Measurements from ENCODE around the gene PCDHGA6.
"Not testable (repeated sequence)": the region's sequence is repeated elsewhere in the genome, so short reads cannot be mapped to it uniquely, and the experiment has no call there.

The PCDHGA6 gene

DNA sequence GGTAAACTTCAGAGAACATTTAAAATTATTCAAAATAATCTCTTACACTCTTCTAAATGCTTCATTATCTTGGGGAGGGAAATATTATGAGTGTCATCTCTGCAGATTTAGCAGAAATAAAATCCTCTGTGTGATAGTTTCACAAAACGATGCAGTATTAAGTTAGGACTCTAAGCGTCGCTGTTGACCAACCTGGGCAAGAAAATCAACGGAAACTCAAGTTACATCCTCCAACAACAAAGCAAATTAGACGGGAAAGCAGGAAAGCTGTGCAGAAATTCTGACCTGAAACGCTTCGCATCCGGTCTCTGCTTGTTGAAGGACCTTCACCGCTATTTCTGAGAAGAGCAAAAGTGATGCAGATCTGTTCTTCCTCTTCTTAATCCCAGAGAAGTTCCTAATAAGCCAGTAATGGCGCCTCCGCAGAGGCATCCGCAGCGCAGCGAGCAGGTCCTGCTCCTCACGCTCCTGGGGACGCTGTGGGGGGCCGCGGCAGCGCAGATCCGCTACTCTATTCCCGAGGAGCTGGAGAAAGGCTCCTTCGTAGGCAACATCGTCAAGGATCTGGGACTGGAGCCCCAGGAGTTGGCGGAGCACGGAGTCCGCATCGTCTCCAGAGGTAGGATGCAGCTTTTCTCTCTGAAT, at the start of gene PCDHGA6:
Gene PCDHGA6 (plus strand): TSS at position 219 of the 645 bp plus-strand sequence. CDS start 193 bp downstream, at position 412.
- DNase-seq, result no peak

DNA sequence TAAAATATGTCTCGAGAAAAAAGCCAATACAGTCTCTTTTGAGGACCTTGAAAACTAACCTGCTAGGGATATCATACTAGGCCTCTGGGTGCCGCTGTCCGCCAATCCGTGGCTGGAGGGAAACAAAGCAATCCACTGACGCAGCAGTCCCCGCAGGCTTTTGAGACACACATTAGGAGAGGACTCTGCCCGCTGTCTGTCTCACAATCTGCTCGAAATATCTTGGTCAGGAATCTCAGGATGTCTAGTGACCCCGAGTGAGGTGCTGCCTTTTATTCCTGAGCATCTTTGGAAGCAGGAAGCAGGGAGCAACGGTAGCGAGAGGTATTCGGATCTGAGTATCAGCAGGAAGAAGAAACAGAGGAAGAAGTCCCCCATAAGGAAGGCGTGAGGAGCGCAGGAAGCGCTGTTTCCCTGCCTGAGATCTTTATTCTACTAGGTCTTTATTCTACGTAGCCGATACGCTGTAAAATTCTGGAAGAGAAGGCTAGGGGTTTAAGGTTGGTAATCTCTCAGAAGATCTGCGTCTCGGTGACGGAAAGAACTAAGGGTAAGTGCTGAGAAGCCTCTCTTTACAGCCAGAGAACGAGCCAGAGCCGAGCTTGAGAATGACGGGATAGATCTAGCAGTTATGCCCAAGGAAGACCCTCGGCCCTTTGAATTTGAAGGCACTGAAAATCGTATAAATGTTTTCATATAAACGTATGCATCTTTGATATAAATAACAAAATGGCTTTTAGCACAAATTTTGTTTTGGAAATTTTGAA, 47.4 kb upstream of the PCDHGA6 start:
- DNase-seq, result peak; percentile 62 to 65

DNA sequence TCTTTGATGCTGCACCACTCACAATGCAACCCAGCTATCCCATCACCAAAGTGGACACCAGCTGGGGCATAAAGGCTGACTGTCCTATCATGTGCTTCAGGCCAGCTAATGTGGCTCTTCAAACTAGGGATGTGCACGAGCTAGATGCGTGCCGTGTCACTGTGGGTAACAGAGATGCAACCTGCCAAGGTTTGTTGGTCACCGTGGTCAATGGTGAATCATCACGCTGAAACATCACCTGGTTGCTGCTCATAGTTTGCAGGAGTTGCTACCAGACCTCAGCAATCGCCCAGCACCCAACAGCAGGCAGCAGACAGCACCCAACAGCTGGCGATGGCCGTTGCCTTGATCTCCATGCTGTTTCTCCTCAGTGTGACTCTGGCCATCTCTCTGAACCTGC, 45.5 kb upstream of the PCDHGA6 start:
- no peak for DNase-seq

DNA sequence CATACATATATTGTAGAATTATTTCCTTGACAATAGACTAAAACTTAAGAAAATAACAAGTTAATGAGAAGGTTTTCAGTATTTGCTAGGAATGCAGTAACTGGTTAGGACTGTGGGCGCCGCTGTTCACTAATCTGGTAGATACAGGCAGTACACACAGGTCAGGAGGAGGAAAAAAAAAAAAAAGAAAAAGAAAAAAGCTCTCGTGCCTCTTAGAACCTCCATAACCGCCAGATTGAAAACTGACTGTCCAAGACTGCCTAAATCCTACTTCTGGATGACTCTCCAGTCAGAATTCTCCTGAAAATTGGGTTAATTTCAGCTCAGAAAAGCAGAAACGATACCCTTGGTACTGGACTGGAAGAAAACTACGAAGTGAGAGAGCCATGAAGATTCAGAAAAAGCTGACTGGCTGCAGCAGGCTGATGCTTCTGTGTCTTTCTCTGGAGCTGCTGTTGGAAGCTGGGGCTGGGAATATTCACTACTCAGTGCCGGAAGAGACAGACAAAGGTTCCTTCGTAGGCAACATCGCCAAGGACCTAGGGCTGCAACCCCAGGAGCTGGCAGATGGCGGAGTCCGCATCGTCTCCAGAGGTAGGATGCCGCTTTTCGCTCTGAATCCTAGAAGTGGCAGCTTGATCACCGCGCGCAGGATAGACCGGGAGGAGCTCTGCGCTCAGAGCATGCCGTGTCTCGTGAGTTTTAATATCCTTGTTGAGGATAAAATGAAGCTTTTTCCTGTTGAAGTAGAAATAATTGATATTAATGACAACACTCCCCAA, 43.2 kb upstream of the PCDHGA6 start, which contains the start of gene PCDHGA1:
Gene PCDHGA1 (plus strand): TSS at position 216 of the 782 bp plus-strand sequence.
- peak in 1 of 2 experiments; percentile 4 for DNase-seq

DNA sequence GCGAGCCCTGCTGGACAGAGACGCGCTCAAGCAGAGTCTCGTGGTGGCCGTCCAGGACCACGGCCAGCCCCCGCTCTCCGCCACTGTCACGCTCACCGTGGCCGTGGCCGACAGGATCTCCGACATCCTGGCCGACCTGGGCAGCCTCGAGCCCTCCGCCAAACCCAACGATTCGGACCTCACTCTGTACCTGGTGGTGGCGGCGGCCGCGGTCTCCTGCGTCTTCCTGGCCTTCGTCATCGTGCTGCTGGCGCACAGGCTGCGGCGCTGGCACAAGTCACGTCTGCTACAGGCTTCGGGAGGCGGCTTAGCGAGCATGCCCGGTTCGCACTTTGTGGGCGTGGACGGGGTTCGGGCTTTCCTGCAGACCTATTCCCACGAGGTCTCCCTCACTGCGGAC, 41.1 kb upstream of the PCDHGA6 start:
- DNase-seq, result not testable (repeated sequence)

DNA sequence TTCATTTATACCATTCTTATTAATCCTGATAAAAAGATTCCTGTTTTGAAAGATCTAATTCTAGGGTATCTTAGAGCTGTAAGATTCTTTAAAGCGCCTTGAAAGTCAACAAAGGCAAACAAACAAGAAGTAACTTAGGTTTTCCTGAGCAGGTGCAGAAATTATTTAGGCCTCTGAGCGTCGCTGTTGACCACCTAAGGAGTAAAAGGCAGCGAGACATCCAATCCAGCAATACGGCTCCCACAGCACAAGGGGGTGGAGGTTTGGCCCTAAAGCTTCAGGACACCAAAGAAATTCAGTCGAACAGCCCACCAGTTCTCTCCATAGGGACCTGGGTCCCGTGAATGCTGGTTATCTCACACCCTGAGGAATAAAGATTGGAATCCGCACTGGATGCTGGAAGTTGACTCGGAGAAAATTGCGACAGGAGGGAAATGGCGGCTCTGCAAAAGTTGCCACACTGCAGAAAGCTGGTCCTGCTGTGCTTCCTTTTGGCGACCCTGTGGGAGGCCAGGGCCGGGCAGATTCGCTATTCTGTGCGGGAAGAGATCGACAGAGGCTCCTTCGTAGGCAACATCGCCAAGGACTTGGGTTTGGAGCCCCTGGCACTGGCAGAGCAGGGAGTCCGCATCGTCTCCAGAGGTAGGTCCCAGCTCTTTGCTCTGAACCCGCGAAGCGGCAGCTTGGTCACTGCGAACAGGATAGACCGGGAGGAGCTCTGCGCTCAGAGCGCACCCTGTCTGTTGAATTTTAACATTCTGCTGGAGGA, 35.0 kb upstream of the PCDHGA6 start, which contains the start of gene PCDHGA2:
Gene PCDHGA2 (plus strand): TSS at position 223 of the 769 bp plus-strand sequence.
- DNase-seq, result no peak

DNA sequence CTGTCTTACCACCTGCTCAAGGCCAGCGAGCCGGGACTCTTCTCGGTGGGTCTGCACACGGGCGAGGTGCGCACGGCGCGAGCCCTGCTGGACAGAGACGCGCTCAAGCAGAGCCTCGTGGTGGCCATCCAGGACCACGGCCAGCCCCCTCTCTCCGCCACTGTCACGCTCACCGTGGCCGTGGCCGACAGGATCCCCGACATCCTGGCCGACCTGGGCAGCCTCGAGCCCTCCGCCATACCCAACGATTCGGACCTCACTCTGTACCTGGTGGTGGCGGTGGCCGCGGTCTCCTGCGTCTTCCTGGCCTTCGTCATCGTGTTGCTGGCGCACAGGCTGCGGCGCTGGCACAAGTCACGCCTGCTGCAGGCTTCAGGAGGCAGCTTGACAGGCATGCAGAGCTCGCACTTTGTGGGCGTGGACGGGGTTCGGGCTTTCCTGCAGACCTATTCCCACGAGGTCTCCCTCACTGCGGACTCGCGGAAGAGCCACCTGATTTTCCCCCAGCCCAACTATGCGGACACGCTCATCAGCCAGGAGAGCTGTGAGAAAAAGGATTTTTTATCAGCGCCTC, 32.8 kb upstream of the PCDHGA6 start:
- DNase-seq, result not testable (repeated sequence)

DNA sequence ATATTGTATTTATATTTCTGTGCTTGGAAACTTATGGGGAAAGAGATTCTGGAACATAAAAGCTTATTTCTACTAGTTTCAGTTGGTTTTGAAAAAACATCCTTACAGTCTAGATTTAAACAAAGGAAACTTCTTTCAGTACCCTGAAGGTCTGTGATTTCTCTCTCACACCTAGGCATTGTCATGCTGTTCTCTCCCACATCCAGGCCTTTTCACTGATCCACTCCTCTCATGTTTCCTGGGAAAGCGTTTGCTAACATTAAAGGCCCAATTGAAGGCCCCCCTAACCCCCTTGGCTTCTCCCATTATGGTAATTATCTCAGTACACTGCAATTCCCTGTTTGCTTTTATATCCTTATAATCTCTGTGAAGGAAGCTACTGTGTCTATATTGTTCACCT, 30.9 kb upstream of the PCDHGA6 start:
- no peak for DNase-seq

DNA sequence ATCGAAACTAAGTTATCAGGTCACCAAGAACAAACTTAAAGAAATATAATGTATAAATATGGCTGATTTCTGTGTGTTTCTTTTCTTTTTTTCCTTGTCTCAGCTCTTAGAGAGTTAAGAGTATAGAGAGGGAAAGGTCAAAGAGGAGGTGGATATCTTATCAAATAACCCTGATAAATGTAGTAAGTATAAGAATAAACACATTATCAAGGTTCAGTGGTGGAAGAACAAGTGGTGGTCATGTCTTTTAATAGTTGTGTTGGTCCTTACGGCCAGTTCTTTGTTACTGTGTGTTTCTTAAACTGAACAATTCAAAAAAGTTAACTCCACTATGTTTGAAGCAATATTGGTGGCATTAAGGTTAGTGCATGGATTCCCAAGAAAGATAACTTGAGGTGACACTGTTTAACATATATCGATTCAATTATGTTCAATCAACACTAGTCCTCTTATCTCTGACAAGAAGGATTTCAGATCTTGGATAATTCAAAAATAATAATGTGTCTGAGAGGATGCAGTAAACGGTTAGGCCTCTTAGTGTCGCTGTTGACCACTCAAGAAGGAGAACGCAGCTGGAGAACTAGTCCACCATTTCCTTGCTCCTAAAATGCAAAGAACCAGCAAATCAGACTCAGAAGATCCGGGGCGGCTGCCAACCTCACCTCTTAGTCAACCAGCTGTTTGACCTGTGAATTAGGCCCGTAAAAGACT, 30.3 kb upstream of the PCDHGA6 start, which contains the start of gene PCDHGA3:
Gene PCDHGA3 (plus strand): TSS at position 588 of the 711 bp plus-strand sequence. CDS start 205 bp downstream, outside the sequence.
- no peak for DNase-seq

DNA sequence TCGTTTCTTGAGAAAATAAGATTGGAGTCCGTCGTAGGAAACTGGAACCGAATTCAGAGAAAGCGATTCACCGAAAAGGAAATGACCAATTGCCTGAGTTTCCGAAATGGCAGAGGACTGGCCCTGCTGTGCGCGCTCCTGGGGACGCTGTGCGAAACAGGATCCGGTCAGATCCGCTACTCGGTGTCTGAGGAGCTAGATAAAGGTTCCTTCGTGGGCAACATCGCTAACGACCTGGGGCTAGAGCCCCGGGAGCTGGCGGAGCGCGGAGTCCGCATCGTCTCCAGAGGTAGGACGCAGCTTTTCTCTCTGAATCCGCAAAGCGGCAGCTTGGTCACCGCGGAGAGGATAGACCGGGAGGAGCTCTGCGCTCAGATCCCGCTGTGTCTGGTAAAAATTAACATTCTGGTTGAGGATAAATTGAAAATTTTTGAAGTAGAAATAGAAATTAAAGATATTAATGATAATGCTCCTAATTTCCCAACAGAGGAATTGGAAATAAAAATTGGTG, 29.7 kb upstream of the PCDHGA6 start:
- no peak for DNase-seq

DNA sequence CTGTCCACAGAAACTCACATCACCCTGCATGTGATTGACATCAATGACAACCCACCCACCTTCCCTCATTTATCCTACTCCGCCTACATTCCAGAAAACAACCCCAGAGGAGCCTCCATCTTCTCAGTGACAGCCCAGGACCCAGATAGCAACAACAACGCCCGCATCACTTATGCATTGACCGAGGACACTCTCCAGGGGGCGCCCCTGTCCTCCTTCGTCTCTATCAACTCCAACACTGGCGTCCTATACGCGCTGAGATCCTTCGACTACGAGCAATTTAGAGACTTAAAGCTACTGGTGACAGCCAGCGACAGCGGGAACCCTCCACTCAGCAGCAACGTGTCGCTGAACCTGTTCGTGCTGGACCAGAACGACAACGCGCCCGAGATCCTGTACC, 28.4 kb upstream of the PCDHGA6 start:
- no peak for DNase-seq

DNA sequence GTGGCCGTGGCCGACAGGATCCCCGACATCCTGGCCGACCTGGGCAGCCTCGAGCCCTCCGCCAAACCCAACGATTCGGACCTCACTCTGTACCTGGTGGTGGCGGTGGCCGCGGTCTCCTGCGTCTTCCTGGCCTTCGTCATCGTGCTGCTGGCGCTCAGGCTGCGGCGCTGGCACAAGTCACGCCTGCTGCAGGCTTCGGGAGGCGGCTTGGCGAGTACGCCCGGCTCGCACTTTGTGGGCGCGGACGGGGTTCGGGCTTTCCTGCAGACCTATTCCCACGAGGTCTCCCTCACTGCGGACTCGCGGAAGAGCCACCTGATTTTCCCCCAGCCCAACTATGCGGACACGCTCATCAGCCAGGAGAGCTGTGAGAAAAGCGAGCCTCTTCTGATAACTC, 27.7 kb upstream of the PCDHGA6 start:
- DNase-seq, result not testable (repeated sequence)

DNA sequence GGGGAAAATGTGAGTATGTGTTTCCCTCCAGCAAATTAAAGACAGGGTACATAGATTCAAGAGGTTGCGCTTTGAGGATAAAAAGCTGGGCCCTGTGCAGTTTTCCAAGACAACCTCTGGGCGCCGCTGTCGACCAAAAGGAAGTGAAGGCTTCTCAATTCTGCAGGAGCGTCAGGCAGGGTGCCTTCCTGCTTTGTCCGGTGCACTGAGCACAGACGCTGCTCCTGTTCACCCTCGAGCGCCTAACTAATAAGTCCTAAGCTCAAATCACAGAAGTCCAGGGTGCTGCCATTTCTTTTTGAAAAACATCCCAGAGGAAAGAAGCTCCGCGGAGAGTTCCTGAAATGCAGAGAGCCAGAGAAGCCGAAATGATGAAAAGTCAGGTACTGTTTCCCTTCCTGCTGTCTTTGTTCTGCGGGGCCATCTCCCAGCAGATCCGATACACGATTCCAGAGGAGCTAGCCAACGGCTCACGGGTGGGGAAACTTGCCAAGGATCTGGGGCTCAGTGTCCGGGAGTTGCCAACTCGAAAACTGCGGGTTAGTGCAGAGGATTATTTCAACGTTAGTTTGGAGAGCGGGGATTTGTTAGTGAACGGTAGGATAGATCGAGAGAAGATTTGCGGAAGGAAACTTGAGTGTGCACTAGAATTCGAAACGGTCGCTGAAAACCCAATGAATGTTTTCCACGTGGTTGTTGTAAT, 23.6 kb upstream of the PCDHGA6 start, which contains the start of gene PCDHGB1:
Gene PCDHGB1 (plus strand): TSS at position 183 of the 703 bp plus-strand sequence. CDS start 162 bp downstream, at position 345.
- DNase-seq, result peak in 1 of 2 experiments; percentile 7

DNA sequence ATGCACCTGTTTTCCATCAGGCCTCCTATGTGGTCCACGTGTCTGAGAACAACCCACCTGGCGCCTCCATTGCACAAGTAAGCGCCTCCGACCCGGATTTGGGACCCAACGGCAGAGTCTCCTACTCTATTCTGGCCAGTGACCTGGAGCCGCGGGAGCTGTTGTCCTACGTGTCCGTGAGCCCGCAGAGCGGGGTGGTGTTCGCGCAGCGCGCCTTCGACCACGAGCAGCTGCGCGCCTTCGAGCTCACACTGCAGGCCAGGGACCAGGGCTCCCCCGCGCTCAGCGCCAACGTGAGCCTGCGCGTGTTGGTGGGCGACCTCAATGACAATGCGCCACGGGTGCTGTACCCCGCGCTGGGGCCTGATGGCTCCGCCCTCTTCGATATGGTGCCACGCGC, 22.1 kb upstream of the PCDHGA6 start:
- no peak for DNase-seq

DNA sequence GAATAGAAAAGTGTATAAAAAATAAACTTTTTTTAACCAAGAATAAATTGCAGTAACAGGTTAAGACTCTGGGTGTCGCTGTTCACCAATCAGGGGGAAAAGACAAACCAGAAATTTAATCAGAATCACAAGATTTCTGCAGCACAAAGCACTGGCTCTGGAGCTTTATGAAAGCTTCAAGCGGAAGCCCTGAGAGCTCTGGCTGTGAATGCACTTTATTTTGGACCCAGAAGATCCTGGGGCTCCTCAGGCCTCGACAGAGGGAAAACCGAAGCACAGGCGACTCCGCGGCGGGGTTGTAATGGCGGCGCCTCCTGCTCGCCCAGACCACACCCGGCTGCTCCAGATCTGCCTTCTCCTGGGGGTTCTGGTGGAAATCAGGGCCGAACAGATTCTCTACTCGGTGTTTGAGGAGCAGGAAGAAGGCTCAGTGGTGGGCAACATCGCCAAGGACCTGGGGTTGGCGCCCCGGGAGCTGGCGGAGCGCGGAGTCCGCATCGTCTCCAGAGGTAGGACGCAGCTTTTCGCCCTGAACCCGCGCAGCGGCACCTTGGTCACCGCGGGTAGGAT, 18.7 kb upstream of the PCDHGA6 start, which contains the start of gene PCDHGA4:
Gene PCDHGA4 (plus strand): TSS at position 122 of the 570 bp plus-strand sequence. CDS start 87 bp downstream, at position 209.
- no peak for DNase-seq

DNA sequence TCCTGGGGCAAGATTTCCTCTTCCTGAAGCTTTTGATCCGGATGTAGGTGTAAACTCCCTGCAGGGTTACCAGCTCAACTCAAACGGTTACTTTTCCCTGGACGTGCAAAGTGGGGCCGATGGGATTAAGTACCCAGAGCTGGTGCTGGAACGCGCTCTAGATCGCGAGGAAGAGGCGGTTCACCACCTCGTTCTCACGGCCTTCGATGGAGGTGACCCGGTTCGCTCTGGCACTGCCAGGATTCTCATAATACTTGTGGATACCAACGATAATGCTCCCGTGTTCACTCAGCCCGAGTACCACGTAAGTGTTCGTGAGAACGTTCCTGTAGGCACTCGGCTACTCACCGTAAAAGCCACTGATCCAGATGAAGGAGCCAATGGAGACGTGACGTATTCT, 18.1 kb upstream of the PCDHGA6 start:
- DNase-seq, result no peak

DNA sequence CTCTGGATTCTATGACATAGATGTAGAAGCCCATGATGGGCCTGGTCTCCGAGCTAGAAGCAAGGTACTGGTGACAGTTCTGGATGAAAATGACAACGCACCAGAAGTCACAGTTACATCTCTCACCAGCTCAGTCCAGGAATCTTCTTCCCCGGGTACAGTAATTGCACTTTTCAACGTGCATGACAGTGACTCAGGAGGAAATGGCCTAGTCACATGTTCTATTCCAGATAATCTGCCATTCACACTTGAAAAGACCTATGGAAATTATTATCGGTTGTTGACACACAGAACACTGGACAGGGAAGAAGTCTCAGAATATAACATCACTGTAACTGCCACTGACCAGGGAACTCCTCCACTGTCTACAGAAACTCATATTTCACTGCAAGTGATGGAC, 17.6 kb upstream of the PCDHGA6 start:
- DNase-seq, result no peak

DNA sequence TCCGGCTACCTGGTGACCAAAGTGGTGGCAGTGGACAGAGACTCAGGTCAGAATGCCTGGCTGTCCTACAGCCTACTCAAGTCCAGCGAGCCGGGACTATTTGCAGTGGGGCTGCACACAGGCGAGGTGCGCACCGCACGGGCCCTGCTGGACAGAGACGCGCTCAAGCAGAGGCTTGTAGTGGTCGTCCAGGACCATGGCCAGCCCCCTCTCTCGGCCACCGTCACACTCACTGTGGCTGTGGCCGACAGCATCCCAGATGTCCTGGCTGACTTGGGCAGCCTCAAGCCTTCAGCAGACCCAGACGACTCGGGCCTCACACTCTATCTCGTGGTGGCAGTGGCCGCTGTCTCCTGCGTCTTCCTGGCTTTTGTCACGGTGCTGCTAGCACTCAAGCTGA, 16.7 kb upstream of the PCDHGA6 start:
- DNase-seq, result no peak

DNA sequence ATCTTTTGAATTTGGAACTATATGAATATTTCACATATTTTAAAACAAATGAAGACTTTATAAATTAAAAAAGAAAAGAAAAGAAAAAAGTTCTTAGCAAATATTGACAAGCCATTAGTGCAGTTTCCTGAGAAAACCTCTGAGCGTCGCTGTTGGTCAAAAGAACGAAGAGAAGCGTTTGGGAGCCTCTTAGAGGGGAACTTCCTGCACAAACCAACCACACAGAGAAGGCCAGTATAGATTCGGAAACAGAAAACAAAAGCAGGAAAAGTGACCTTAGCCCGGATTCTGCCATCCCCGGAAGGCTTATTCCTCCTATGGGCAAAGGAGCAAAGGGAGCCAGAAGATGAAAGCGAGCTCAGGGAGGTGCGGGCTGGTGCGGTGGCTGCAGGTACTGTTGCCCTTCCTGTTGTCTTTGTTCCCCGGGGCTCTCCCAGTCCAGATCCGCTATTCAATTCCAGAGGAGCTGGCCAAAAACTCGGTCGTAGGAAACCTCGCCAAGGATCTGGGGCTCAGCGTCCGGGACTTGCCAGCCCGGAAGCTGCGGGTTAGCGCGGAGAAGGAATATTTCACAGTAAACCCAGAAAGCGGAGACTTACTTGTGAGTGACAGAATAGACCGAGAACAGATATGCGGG, 13.8 kb upstream of the PCDHGA6 start, which contains the start of gene PCDHGB2:
Gene PCDHGB2 (plus strand): TSS at position 205 of the 637 bp plus-strand sequence. CDS start 142 bp downstream, at position 347.
- DNase-seq, result no peak

Measured in stimulated activated CD4-positive, alpha-beta T cell treated with anti-CD3 and anti-CD28 coated beads, Interleukin-4, amount 100 ng/mL, for 4 hours (primary cell).